ENCODE results near the gene RASA3.

RASA3 gene

DNA sequence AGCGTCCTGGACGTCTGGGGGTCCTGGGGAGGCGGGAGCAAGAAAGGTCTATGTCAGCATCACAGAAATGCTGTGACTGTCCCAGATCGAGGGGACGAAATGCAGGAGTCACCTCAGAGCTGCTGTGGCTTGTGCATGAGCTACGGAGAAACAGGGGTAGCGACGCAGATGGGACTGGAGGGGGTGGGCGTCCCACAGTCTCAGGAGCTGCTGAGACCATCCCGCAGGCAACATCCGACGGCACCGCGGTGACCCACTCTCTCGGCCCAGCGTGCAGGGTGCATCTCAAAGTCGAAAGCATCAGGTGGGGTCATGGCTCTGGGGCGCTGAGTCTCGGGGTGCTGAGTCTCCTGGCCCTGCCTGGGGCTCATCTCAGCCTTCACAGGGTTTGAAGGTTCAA, 121.2 kb downstream of the RASA3 start:
- TF ChIP-seq, protein P1, sequence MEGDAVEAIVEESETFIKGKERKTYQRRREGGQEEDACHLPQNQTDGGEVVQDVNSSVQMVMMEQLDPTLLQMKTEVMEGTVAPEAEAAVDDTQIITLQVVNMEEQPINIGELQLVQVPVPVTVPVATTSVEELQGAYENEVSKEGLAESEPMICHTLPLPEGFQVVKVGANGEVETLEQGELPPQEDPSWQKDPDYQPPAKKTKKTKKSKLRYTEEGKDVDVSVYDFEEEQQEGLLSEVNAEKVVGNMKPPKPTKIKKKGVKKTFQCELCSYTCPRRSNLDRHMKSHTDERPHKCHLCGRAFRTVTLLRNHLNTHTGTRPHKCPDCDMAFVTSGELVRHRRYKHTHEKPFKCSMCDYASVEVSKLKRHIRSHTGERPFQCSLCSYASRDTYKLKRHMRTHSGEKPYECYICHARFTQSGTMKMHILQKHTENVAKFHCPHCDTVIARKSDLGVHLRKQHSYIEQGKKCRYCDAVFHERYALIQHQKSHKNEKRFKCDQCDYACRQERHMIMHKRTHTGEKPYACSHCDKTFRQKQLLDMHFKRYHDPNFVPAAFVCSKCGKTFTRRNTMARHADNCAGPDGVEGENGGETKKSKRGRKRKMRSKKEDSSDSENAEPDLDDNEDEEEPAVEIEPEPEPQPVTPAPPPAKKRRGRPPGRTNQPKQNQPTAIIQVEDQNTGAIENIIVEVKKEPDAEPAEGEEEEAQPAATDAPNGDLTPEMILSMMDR (IDR thresholded peaks at IDR 0.05; ENCODE audit: low read depth, low read length, missing control alignments) = no peak
- H3K4me3 ChIP-seq (ENCODE audit: low read depth, low read length) = no peak overlapping the region
- DNase-seq (ENCODE audit: low read depth) = no peak

DNA sequence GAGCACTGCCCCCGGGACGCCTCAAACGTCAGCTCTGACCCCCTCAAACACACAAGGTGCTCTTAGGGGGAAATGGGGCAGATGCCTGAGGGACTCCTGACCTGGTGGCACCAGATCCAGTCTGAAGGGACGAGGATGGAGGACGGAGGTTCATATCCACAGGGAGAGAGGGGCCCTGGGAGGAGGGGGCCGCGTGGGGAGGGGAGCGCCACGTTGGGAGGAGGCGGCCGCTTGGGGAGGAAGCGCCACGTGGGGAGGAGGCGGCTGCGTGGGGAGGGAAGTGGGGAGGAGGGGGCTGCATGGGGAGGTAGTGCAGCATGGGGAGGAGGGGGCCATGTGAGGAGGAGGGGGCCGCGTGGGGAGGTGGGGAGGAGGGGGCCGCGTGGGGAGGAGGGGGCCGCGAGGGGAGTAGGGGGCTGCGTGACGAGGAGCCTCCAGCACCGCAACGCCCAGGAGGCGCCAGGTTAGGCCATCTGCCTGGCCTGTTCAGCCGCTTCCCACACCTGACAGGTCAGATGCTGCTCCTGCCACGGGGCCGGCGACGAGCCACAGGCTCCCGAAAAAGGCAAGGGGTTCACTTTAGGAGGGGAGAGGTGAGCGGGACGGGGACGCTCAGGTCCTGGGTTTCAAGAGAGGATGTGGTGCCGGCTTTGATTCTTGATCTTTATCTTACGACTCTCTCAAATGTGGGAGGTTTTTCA, 121.9 kb downstream of the RASA3 start:
- TF ChIP-seq, protein P1 (IDR thresholded peaks at IDR 0.05; ENCODE audit: low read depth, low read length, missing control alignments) = no peak
- no peak overlapping the region for H3K4me3 ChIP-seq (ENCODE audit: low read depth, low read length)

DNA sequence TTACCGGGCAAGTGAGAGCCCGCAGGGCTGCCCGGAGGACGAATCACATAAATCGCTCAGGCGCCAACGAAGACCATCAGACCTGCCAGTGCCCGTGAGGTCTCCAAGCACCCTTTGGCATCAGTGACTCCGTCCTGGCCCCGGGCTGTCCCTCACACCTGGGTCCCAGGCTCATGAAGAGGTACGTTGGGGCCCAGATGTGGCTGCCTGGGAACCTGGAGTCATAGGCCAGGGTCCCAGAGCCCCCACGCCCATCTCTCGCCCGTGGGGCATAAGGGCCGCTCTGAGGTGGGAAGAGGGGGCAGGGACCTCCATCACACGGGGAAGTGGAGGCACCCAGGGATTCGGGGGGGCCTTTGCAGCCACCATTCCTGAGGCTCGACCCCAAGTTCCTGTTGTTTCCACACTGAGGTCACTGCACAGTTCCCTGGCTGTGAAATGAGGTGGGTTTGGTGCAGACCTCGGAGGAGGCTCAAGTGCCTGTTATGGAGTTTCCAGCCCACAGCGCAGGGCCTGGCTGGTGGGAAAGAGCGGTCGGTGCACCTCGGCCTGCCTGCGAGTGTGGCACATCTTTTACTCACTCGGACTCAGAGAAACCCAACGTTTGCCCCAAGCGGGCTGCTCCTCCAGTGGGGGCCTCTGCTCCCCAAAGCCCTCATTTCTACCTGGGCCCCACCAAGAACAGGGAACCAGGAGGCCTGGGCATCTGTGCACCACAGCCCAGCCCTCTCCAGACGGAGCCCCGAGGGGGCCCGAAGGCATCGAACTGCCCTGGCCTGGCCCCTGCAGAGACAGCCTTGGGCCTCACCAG, 122.6 kb downstream of the RASA3 start:
- no peak overlapping the region for H3K4me3 ChIP-seq (ENCODE audit: low read depth, low read length)
- TF ChIP-seq, protein P1 (IDR thresholded peaks at IDR 0.05; ENCODE audit: low read depth, low read length, missing control alignments) = no peak
- DNase-seq (ENCODE audit: low read depth) = no peak

More for the DNA sequence above, 121.9 kb downstream of the RASA3 start:
- no peak for DNase-seq (ENCODE audit: low read depth)

DNA sequence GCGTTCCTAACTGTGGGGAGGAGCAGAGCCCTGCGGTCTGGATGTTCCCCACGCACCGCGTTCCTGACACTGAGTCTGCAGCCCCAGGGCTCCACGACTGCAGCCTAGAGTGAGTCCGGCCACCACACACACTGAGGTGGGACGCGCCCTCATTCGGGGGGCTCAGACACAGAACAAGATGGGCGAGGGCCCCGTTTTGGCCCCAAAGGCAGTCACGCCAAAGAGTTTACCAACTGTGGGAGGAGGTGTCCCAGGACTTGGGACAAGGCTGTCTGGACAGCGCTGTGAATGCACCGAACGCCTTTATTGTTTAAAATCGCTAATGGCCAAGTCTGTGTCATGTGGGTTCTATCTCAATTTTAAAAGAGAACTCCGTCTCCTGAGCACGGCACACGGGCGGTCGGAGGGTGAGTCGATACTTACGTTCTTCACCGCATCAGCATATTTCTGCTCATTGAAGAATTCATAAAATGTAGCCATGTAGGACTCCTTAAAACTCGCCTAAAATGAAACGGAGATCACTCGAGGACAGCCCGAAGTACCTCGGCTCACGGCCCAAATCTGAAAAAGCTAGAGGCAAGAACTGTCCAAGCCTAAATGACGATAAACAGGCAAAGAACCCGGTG, 123.3 kb downstream of the RASA3 start:
- TF ChIP-seq, protein P1 (IDR thresholded peaks at IDR 0.05; ENCODE audit: low read depth, low read length, missing control alignments) = no peak
- DNase-seq (ENCODE audit: low read depth) = no peak
- no peak overlapping the region for H3K4me3 ChIP-seq (ENCODE audit: low read depth, low read length)

DNA sequence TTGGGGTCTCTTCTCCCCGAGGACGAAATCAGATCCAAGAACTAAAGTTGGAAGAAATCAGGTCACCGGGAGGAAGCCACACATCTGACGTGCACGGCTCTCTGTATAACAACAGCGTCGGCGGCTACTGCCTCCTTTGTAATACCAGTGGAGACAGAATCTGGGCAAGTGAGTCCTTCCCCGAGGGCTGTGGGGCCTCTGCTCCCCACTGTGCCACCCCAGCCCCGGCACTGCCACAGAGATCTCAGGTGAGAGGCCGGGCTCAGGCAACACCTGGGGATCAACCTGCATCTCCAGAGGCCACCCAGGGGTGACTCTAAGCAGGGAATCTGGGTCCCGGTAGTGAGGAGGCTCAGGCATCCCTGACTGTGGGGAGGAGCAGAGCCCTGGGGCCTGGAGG, 124.9 kb downstream of the RASA3 start:
- DNase-seq (ENCODE audit: low read depth) = no peak
- TF ChIP-seq, protein P1 (IDR thresholded peaks at IDR 0.05; ENCODE audit: low read depth, low read length, missing control alignments) = no peak

DNA sequence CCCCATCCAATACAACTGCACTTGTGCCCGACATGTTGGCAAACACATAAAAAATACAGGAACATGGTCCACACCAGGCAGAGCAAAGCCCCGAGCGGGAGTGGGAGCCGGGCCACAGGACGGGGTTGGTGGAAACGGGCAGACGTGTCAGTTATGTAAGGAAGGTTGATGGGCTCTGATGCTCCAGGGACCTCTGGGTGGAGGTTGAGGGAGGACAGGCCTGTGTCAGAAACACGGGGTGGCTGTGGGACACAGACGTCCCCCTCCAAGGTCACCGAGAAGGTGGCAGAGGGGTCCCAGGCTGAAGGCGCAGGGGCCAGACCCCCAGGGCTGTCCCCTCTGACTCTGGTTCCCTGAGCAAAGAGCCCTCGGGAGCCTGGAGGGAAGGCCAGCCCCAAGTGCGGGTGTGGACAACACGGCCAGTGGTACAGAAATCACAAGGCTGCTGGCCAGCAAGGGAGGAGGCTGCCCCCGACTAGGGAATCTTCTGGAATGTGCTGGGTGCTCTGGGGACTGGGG, 127.2 kb downstream of the RASA3 start:
- DNase-seq (ENCODE audit: low read depth) = no peak
- TF ChIP-seq, protein P1 (IDR thresholded peaks at IDR 0.05; ENCODE audit: low read depth, low read length, missing control alignments) = no peak
- H3K4me3 ChIP-seq (ENCODE audit: low read depth, low read length) = no peak overlapping the region

More for the DNA sequence above, 124.9 kb downstream of the RASA3 start:
- H3K4me3 ChIP-seq (ENCODE audit: low read depth, low read length) = no peak overlapping the region
